HG02798 (cell line): Measurements from ENCODE around the gene RSPH10B.
A peak's percentile ranks its signal among the peaks of the same experiment; 100 is the strongest.
"Not testable (repeated sequence)": the region's sequence is repeated elsewhere in the genome, so short reads cannot be mapped to it uniquely, and the experiment has no call there.

Experiments
- ATAC-seq: cut with Tn5 transposase; IDR thresholded peaks from one replicate; pipeline ENCODE4 v1.9.1; 2021; ENCODE audit warnings: mild to moderate bottlenecking; ENCODE audit not compliant: unreplicated experiment, poor library complexity

RSPH10B gene

GRCh38 chr7:5930290-5930689, 40.2 kb downstream of the RSPH10B start:
- not testable (repeated sequence) for ATAC-seq

- ATAC-seq: not testable (repeated sequence)
These were observed 44.1 kb downstream of the RSPH10B start for GRCh38 chr7:5926263-5926870.

- ATAC-seq: not testable (repeated sequence)
These were observed 45.9 kb downstream of the RSPH10B start for GRCh38 chr7:5924630-5925029.

GRCh38 chr7:5924180-5924579, 46.3 kb downstream of the RSPH10B start:
- ATAC-seq: not testable (repeated sequence)

DNA sequence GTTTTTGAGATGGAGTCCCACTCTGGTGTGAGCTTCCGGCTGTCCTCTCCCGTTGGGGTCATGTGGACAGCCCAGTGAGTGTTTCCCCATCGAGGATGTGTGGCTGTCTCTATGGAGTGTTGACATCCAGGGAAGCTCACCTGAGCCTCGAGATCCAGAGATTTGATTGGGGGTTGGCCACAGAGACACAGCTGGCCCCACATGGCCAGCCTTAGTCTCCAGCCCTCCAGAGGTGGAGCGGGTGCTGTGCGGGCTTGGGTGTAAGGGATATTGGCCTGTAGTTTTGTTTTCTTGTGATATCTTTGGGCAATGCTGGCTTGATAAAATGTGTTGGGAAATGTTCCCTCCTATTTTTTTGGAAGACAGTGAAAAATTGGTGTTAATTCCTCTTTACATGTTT, 54.0 kb downstream of the RSPH10B start:
- ATAC-seq: not testable (repeated sequence)

DNA sequence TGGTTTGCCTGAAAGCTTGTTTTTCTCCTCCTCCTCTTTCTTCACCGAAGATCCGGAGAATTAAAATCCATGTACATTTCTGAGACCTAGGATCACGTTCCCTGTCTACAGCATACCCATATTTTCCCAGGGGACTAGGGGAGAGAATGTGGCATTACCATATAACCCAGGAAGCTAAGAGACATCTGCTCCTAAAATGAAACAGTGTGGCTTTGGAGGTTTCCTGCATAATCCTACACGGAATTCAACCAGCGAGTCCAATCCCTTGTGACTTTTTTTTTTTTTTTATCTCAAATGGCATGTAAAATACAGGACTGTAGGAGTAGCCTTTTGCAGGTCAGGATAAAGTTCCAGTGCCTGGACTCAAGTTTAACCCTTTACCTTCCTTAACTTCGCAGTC, 61.7 kb downstream of the RSPH10B start:
- not testable (repeated sequence) for ATAC-seq

DNA sequence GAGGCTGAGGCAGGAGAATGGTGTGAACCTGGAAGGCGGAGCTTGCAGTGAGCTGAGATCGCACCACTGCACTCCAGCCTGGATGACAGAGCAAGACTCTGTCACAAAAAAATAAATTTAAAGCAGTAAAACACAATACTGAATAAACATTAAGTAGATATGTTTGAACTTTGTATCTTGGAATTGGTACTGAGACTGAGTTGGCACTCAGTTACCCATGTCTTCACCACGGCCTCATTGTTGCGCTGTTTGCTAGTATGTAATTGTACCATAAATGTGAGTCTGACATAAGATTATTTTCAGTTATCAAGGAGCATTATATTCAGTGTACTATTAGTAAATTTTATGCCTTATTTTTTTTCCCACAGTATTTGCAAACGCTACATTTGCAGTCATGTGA, 65.8 kb downstream of the RSPH10B start:
- not testable (repeated sequence) for ATAC-seq

DNA sequence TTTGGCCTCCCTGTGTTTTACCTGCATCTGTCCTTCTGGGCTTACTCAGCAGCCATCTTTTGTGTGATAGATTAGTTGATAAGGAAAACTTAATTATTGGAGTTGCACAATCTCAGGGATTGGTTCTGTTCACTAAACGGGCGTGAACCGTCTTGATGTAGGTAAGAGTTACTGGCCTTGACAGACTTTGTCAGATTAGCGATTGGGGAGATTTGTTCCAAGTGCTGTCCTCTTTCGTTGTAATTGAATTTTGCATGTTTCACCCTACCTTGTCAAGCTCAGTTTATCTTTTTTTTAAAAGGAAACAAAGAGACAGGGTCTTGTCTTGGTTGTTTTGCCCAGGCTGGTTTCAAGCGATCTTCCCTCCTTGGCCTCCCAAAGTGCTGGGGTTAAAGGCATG, 67.5 kb downstream of the RSPH10B start:
- ATAC-seq: not testable (repeated sequence)

- ATAC-seq: peak; percentile 91
These were observed 71.8 kb downstream of the RSPH10B start, which contains the start of gene CCZ1 for GRCh38 chr7:5898480-5899224. CCZ1 (plus strand) TSS chr7:5898733; CDS start chr7:5898800, 67 bp downstream.

GRCh38 chr7:5897369-5897919, 73.0 kb downstream of the RSPH10B start:
- ATAC-seq: not testable (repeated sequence)

- no peak for ATAC-seq
These were observed 78.0 kb downstream of the RSPH10B start for GRCh38 chr7:5892498-5892897.

GRCh38 chr7:5890244-5890643, 80.2 kb downstream of the RSPH10B start:
- not testable (repeated sequence) for ATAC-seq

DNA sequence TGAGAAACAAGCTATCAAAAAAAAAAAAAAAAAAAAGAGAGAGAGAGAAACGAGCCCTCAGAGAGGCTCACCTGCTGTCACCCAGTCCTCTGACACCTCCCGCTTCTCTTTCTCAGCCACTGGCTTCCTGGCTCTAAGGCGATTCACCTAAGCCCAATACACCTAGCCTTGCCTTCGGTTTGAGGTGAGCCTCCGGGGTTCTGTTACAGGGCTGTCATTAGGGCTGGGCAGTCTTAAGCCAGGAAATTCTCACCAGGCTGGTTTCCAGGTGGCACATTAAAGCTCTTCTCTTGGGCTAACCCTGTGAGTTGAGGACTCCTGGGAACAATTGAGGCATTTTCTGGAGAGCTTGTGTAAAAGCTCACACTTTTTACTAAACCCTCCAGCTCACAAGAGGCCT, 82.5 kb downstream of the RSPH10B start:
- not testable (repeated sequence) for ATAC-seq

DNA sequence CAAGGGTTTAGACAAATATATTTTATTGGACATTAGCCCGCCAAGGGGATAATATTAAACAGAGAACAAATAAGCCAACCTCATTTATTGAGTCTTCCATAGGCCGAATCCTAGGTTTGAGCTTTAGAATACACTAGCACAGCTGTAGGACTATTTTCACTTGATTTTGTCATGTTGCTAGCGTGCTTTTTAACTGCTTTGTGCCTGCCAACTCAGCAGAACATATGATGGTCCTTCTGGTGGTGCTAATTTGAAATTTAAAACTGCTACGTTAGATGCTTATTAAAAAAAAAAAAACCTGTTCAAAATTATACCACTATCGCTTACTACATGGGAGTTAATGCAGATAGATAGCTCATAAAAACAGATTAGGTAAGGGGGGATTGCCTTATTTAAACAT, 86.1 kb downstream of the RSPH10B start:
- ATAC-seq: not testable (repeated sequence)

DNA sequence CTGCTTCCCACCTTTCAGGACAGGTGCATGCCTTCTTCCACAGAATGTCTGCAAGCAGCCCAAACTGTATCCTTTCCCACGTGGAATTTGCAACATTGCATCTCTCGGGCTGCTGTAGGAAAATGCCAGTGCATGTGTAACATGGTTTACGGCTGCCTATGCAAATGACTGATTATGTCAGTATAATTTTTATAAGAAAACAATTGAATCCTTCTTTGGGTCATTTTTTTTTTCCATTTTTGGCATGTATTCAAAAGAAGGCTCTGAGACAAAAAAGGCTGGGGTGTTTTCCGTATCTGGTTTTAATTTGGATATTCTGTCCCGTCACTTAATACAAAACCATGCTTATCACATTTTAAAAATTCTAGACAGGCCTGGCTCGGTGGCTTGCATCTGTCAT, 90.4 kb downstream of the RSPH10B start:
- not testable (repeated sequence) for ATAC-seq

DNA sequence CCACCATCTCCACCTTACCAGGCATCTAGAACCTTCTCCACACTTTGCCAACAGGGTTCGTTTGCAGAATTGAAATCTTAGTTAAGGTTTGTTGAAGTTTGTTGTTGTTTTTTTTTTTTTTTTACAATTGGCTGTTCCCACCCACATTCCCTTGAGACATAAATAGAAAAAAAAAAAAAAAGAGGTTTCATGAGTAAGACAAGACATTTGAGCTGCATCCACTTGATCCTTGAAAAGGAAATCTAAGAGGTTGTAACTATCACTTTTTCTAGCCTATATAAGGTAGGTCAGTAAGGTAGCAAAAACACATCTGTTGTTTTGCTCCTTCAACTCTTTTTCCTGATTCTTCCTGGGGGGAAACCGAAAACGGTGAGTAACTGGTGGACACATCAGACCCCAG, 90.9 kb downstream of the RSPH10B start:
- ATAC-seq: not testable (repeated sequence)
